Progenitor cell of endocrine pancreas (in vitro differentiated cells): Measurements from ENCODE around the gene BEST2. TPM values are rescaled to one million over a fixed set of nuclear protein-coding genes. Genes with fewer than 3 reads are reported as not detected.

Experiments used
- DNase-seq: peaks from one replicate; pipeline ENCODE4 v3.0.0; 2021; ENCODE audit warnings: low spot score; ENCODE audit not compliant: unreplicated experiment
- H3K27ac Mint-ChIP-seq: 2 replicates; pipeline ENCODE4 v1.8.0; 2021; ENCODE audit warnings: mild to moderate bottlenecking, moderate library complexity, mixed read lengths
- H3K27me3 Mint-ChIP-seq: 2 replicates; pipeline ENCODE4 v1.8.0; 2021; ENCODE audit warnings: mixed read lengths
- H3K36me3 Mint-ChIP-seq: 2 replicates; pipeline ENCODE4 v1.8.0; 2022; ENCODE audit warnings: mixed read lengths; ENCODE audit not compliant: insufficient read depth
- H3K4me1 Mint-ChIP-seq: 2 replicates; pipeline ENCODE4 v1.8.0; 2021; ENCODE audit warnings: low read depth, mixed read lengths
- H3K4me3 Mint-ChIP-seq: 2 replicates; pipeline ENCODE4 v1.8.0; 2021; ENCODE audit warnings: low read depth, mild to moderate bottlenecking, moderate library complexity, mixed read lengths
- H3K9me3 Mint-ChIP-seq: 2 replicates; pipeline ENCODE4 v1.8.0; 2021; ENCODE audit warnings: low read depth, mixed read lengths
- CTCF ChIP-seq: fragments of 200-600 bp; sonication (generic); IDR thresholded peaks from one replicate; pipeline ENCODE4 v1.5.0; 2021; ENCODE audit warnings: antibody characterized with exemption, mild to moderate bottlenecking; ENCODE audit not compliant: unreplicated experiment
- total RNA-seq: library from RNA; stranded (reverse); gene quantifications from 2 replicates; pipeline ENCODE4 v1.2.1, GENCODE V29; 2021

Gene BEST2
- total RNA-seq, 1 donor from 2014 or later, result not detected

DNA sequence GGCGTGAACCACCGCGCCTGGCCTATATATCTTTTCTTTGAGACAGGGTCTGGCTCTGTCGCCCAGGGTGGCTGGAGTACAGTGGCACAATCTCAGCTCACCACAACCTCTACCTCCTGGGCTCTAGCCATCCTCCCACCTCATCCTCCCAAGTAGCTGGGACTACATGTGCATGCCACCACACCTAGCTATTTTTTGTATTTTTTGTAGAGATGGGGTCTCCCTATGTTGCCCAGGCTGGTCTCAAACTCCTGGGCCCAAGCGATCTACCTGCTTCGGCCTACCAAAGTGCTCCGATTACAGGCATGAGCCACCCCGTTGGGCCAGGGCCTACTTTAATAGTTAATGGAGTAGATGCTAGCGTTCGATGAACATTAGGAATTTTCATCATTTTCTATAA lies 31.3 kb upstream of the BEST2 start:
- Mint-ChIP-seq H3K9me3 (no peaks in the 10 kb centered on the region), H3K27ac (peak overlapping the region; percentile 95), H3K4me3 (peak overlapping the region; percentile 72), H3K4me1 (peaks cover 19% of the 10 kb centered on the region), H3K27me3 (no peaks in the 10 kb centered on the region), H3K36me3 (peaks cover 7% of the 10 kb centered on the region)
- TF ChIP-seq CTCF, result no peak
- no peak for DNase-seq

- H3K4me1 Mint-ChIP-seq, result peaks cover 19% of the 10 kb centered on the region
- H3K27me3 Mint-ChIP-seq, result no peaks in the 10 kb centered on the region
- peaks cover 5% of the 10 kb centered on the region for H3K36me3 Mint-ChIP-seq
- H3K4me3 Mint-ChIP-seq, result peak overlapping the region; percentile 96
- no peak for DNase-seq
- TF ChIP-seq CTCF, result no peak
- H3K27ac Mint-ChIP-seq, result peak overlapping the region; percentile 99
- H3K9me3 Mint-ChIP-seq, result no peaks in the 10 kb centered on the region
These were observed 30.5 kb upstream of the BEST2 start for GRCh38 chr19:12720851-12721655.

GRCh38 chr19:12721656-12722565 lies 29.7 kb upstream of the BEST2 start:
- Mint-ChIP-seq H3K27me3 (no peaks in the 10 kb centered on the region), H3K4me3 (peak overlapping the region; percentile 96), H3K4me1 (peaks cover 19% of the 10 kb centered on the region), H3K27ac (peak overlapping the region; percentile 99), H3K9me3 (no peaks in the 10 kb centered on the region), H3K36me3 (peaks cover 1% of the 10 kb centered on the region)
- TF ChIP-seq CTCF, result no peak
- DNase-seq, result peak; percentile 65

DNA sequence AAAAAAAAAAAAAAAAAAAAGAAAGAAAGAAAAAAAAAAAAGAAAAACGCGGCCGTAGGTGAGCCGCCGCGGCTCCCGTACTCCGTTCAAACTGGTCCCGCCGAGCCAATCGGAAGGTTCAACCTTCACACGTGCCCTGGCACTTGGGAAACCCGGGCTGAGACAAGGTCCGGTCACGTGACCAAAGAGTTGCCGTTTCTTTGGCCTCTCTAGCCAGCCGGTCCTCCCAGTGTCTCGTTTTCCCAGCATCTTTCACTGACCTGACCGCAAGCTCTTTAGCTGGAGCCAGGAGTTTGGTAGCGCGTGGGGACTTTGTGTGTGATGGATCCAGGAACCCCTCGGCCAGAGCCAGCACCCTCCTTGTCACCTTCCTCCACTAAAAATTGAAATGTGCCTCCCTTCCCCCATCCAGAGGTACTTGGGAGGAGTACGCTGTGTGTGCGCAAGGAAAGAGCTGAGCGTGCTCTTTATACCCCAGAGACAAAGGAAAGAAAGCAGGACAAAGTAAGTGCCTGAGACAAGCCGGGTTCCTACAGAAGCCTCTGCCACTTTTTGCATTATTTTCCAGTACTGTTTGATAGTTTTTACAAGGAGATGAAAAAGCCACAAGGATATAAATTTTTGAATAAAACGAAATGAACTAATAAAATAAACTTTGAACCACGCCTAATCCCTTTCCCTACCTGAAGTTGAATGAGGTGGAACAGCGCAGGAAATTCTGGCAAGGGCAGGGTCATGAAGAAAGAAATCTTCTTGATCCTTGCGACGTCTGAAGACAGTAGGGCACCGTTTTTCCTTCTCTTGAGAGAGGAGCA lies 28.8 kb upstream of the BEST2 start:
- peaks cover 19% of the 10 kb centered on the region for H3K4me1 Mint-ChIP-seq
- no peaks in the 10 kb centered on the region for H3K27me3 Mint-ChIP-seq
- no peaks in the 10 kb centered on the region for H3K9me3 Mint-ChIP-seq
- peak overlapping the region; percentile 94 for H3K4me3 Mint-ChIP-seq
- peaks cover 1% of the 10 kb centered on the region for H3K36me3 Mint-ChIP-seq
- H3K27ac Mint-ChIP-seq, result peak overlapping the region; percentile 99
- DNase-seq, result peak; percentile 86
- no peak for TF ChIP-seq CTCF

- Mint-ChIP-seq H3K4me1 (peaks cover 19% of the 10 kb centered on the region), H3K9me3 (no peaks in the 10 kb centered on the region), H3K4me3 (peak overlapping the region; percentile 94), H3K27me3 (no peaks in the 10 kb centered on the region), H3K27ac (peak overlapping the region; percentile 99), H3K36me3 (peaks cover 1% of the 10 kb centered on the region)
- no peak for TF ChIP-seq CTCF
- DNase-seq, result no peak
These were observed 28.3 kb upstream of the BEST2 start for GRCh38 chr19:12723381-12723640.
